LNCAP (cell line): Measurements from ENCODE around the gene HMMR.

Source experiments
- TF ChIP-seq, protein P1 (sequence below): fragments of 450-650 bp; IDR thresholded peaks from 2 replicates; pipeline ENCODE4 v1.5.1; 2017; ENCODE audit warnings: mild to moderate bottlenecking

Gene HMMR, protein sequence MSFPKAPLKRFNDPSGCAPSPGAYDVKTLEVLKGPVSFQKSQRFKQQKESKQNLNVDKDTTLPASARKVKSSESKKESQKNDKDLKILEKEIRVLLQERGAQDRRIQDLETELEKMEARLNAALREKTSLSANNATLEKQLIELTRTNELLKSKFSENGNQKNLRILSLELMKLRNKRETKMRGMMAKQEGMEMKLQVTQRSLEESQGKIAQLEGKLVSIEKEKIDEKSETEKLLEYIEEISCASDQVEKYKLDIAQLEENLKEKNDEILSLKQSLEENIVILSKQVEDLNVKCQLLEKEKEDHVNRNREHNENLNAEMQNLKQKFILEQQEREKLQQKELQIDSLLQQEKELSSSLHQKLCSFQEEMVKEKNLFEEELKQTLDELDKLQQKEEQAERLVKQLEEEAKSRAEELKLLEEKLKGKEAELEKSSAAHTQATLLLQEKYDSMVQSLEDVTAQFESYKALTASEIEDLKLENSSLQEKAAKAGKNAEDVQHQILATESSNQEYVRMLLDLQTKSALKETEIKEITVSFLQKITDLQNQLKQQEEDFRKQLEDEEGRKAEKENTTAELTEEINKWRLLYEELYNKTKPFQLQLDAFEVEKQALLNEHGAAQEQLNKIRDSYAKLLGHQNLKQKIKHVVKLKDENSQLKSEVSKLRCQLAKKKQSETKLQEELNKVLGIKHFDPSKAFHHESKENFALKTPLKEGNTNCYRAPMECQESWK

DNA sequence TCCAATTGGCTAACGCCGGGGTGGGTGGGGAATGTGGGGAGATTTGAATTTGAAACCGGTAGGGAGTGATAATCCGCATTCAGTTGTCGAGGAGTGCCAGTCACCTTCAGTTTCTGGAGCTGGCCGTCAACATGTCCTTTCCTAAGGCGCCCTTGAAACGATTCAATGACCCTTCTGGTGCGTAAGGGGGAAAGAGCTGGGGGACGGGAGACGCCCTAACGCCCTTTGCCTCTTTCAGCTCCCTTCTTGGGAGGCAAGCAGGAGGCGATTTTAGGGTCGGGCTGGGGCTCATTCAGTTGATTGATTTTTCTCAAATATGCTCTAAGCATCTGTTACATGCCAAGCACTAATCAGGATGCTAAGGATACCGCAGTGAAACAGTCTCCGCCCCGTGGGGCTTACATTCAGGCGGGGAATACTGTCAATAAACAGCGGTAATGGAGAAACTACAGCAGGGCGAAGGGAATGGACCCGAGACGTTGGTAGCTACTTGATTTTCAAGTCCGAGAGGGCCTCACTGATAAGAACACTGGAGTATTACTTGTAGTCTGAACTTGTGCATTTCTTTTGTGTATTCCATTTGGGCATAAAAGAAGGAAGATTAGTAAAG, at the start of gene HMMR:
Gene HMMR, plus strand, starts transcription at position 71 of the 610 bp plus-strand sequence. Its CDS starts 61 bp downstream, at position 132.
- TF ChIP-seq, protein P1, sequence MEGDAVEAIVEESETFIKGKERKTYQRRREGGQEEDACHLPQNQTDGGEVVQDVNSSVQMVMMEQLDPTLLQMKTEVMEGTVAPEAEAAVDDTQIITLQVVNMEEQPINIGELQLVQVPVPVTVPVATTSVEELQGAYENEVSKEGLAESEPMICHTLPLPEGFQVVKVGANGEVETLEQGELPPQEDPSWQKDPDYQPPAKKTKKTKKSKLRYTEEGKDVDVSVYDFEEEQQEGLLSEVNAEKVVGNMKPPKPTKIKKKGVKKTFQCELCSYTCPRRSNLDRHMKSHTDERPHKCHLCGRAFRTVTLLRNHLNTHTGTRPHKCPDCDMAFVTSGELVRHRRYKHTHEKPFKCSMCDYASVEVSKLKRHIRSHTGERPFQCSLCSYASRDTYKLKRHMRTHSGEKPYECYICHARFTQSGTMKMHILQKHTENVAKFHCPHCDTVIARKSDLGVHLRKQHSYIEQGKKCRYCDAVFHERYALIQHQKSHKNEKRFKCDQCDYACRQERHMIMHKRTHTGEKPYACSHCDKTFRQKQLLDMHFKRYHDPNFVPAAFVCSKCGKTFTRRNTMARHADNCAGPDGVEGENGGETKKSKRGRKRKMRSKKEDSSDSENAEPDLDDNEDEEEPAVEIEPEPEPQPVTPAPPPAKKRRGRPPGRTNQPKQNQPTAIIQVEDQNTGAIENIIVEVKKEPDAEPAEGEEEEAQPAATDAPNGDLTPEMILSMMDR: no peak

DNA sequence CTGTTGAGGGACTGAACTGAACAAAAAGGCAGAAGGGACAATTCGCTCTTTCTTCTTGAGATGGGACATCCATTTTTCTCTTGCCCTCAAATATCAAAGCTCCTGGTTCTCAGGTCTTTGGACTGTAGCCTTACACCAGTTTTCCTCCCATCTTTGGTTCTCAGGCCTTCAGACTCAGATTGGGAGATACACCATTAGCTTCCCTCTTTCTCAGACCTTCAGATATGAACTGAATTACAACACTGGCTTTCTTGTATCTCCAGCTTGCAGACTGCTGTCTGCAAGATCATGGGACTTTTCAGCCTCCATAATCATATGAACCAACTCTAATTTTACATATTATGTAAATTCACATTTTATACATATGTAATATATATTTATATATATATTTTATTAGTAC, 35.6 kb upstream of the HMMR start:
- TF ChIP-seq, protein P1: no peak

DNA sequence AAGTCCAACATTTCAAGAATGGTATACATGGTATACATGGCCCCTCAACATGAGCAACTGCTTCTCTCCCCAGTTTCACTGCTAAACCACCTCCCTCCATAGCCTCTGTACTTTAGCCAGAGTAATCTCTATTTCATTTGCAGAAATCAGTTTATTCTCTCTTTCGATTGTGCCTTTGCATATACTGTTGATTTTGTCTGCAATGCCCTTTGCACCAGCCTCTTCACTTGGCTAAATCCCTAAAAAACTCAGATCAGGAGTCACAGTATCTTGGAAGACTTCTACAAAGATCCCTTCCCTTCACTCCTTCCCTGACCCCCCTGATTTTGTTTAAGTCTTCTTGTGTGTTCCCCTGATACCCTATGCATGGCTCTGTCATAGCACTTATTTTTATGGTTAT, 27.9 kb upstream of the HMMR start:
- TF ChIP-seq, protein P1: no peak

DNA sequence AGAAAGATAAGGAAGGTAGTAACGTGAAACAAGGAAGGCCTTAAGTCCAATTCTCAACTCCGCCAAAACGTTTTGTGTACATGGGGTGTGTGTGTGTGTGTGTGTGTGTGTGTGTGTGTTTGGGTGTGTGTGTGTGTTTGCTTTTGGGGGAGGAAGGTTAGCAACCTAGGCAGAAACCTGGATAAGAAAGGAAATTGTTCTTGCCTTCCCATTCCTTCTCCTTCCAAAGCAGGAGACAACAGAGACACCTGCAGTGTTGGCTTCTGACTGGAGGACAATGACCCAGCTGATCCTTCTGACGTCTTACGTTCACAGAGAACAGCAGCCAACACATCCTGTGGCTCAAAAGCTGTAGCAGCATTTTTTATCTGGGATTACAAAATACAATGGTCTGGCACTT, 27.2 kb upstream of the HMMR start:
- TF ChIP-seq, protein P1: no peak

DNA sequence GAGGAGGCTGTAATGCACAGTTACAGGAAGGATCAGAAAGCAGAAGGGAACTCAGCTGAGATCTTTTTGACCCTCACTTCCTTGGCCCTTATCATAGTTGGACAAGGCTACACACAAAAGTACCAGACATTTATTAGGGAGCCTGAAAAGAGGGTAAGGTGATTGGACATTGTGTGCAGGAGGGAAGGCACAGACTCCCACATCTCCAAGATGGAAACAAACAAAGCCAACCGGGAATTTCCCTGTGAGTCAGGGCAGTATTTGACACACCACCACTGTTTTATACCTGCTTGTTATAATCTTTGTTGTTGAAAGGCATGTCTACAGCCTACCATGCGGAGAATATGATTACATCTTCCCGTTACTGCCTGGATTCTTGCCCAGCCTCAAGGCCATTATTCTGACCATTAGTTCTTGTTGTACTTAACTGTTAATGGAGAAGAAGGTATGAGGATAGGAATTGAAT, 26.0 kb upstream of the HMMR start:
- TF ChIP-seq, protein P1: no peak

DNA sequence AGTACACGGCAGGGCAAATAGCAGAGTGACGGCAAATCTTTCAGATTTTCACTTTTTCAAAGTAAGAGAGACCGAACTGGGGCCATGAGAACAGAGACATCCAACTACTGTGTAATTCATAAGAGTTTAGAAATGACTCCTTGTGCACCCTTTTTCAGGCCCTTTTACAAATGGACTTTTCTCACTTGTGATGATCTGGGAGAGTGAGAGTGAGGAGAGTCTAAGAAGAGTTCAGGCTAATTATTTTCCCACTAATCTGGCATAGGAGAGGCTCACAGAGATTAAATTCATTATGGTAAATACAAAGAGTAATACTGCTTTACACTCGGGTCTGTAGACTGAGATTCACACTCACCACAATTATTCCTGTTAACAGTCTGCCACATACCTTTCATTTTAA, 23.9 kb upstream of the HMMR start:
- TF ChIP-seq, protein P1: no peak

DNA sequence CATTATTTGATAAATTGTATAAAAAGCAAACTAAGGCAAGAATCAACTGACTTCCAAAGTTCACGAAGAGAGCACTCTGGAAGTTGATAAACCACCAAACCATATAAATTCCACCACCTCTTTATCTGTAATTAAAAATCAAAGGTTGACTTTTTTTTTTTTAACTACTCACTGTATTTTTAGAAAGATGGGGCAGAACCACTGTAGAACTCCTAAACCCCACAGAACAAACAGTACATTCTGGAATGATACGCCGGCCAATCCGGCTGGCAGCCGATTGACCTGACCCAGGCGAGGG, 23.5 kb upstream of the HMMR start:
- TF ChIP-seq, protein P1: no peak
